ENCODE measurements around the gene KCNH2.

Gene KCNH2

DNA sequence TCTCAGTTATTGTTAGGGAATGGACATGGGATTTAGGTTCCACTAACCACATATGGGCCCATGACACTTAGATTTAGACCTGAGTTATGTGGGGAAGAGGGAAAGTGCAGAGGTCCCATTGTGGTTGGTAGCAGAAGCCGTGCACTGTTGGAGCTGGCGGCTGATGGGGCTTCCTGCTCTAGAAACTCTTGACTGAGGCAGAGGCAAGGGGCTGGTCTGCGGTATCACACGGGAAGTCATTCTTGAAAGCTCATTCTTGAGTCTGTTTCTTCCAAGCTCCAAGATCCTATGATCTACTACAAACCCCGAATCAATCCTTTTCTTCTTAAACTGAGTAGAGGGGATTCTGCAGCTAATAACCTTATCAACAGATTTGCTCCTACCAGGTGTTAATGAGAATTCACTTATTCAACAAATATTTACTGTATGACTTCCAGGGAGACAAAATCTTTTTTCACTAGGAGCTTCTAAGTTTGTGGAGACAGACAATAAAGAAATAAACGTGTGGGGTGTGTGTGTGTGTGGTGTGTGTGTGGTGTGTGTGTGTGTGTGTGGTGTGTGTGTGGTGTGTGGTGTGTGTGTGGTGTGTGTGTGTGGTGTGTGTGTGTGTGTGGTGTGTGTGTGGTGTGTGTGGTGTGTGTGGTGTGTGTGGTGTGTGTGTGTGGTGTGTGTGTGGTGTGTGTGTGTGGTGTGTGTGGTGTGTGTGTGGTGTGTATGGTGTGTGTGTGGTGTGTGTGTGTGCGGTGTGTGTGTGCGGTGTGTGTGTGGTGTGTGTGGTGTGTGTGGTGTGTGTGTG, 68.7 kb downstream of the KCNH2 start:
- DNase-seq (ENCODE audit: low read depth in 3 of 3), result no peak

GRCh38 chr7:150908173-150908572, 69.9 kb downstream of the KCNH2 start:
- no peak for DNase-seq (ENCODE audit: low read depth in 3 of 3)

GRCh38 chr7:150904011-150904909, 73.9 kb downstream of the KCNH2 start:
- DNase-seq (ENCODE audit: low read depth in 3 of 3), result no peak

GRCh38 chr7:150903606-150904005, 74.5 kb downstream of the KCNH2 start:
- DNase-seq (ENCODE audit: low read depth in 3 of 3), result no peak

- DNase-seq (ENCODE audit: low read depth in 3 of 3), result no peak
Observed at GRCh38 chr7:150902078-150903033, 75.8 kb downstream of the KCNH2 start.

GRCh38 chr7:150901160-150902035, 76.7 kb downstream of the KCNH2 start:
- DNase-seq (ENCODE audit: low read depth in 3 of 3), result no peak

DNA sequence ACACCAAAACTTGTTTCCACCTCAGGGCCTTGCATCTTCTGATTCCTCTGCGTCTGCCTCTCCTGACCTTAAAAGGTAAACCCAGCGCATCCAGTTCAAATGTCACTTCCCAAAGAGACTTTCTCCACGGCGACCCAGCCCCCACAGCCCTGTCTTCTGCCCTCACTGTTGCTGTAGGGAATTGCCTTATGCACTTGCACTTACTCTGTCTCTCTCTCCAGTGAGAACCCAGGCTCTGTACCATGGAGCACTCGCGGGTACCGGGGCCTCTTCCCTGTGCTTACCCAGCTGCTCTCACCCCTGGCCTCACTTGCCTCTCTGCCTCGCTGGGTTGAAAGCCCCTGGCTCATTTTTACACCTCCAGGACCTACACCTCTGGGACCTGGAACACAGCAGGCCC, 77.4 kb downstream of the KCNH2 start:
- DNase-seq (ENCODE audit: low read depth in 3 of 3), result no peak

DNA sequence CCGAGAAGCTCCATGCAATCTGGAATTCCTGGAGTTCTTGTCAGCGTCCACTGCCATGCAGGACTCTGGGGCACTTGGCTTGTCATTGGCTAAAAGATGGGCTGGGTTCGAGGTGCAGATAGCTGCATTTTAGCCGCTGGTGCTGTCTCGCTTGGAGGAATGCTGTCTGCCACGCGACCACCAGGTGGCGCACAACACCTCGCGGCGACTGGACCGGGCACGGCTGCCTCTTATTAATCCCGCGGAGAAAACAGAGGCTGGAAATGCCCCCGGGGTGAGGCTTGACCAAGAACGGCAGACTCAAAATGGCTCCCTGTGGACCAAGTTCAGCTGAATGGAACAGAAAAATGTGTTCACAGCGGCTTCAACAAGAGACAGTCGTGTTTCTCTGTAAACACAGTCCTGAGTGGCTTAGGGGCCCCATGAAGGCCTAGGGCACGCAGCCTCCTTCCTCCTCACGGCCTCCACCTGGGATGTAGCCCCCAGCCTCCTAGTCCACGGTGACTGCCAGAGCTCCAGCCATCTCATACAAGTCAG, 79.6 kb downstream of the KCNH2 start:
- DNase-seq (ENCODE audit: low read depth in 3 of 3), result peak; percentile 62 to 73 (median 67)

DNA sequence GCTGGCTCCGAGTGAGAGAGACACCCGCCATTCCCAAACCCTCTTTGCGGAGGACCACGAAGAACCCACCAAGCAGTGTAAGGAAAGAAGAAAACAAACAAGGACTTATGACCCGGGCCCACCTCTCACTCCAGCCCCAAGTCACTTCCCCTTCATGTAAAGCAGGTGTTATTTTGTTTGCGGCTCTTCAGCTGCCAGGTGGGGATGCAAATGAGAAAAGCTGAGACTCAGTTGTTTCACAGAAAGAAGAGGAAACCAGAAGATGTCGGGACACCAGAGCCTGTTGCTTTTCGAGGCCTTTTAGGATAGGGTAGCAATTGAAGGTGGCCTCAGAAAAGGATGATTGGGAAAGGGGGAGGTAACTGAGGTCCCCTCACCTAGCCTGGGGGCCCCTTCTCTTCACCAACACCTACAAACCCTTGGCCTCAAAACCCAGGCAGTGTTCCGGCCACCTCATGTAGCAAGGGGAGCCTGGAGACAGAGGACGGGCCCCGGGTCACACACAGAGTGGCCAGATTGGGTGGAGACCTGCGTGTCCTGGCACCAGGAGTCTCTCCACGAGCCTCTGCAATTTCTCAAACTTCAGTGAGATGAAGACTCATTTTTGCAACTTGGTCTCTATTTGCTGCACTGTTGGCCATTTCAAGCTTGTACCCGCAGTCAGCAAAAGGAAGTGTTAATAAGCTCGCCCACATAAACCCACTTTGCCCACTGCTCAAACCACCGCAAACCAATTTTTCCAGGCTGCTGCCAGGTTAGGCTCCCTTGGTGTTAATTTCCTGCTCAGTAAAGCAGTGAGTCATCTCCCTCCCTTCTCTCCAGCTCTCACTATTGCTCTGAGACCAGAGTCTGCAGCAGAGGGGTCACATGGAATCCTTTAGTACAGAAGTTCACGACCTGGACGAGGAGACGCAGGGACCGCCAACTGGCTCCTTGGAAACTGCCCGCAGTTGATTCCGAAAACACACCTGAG, 80.3 kb downstream of the KCNH2 start:
- DNase-seq (ENCODE audit: low read depth in 3 of 3), result no peak

GRCh38 chr7:150896562-150897209, 81.4 kb downstream of the KCNH2 start:
- DNase-seq (ENCODE audit: low read depth in 3 of 3), result no peak

DNA sequence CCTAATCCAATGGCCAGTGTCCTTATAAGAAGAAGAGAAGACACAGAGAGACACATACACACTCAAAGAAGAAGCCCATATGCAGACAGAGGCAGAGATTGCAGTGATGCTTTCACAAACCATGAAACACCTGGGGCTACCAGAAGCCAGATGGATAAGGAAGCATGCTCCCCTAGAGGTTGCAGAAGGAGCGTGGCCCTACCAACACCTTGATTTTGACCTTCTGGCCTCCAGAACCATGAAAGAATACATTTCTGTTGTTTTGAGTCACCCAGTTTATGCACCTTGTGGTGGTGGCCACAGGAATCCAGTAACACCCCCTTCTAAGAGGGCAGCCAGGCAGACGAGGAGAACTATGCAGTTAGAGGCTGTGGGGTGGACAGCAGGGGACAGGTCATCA, 82.3 kb downstream of the KCNH2 start:
- no peak for DNase-seq (ENCODE audit: low read depth in 3 of 3)
